ENCODE measurements around the gene CST1.

The CST1 gene

DNA sequence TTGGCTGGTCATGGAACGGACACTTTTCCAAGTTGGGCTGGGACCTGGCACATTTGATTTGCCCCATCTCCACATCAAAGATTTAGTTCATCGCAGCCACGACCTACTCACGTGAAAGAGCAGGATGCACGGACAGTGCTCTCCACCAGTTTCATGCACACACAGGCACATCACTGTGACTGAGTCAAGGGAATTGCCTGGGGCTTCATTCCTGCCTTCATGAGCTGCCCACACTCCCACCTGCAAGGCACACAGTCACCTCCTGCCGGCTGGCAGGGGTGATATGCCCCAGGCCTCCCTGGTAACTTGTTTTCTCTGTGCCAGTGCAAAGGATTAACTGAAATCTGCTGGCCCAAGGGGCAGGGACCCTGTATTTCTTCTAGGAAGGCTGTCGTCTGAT is 23.3 kb upstream of the CST1 start:
- TF ChIP-seq, protein P1, sequence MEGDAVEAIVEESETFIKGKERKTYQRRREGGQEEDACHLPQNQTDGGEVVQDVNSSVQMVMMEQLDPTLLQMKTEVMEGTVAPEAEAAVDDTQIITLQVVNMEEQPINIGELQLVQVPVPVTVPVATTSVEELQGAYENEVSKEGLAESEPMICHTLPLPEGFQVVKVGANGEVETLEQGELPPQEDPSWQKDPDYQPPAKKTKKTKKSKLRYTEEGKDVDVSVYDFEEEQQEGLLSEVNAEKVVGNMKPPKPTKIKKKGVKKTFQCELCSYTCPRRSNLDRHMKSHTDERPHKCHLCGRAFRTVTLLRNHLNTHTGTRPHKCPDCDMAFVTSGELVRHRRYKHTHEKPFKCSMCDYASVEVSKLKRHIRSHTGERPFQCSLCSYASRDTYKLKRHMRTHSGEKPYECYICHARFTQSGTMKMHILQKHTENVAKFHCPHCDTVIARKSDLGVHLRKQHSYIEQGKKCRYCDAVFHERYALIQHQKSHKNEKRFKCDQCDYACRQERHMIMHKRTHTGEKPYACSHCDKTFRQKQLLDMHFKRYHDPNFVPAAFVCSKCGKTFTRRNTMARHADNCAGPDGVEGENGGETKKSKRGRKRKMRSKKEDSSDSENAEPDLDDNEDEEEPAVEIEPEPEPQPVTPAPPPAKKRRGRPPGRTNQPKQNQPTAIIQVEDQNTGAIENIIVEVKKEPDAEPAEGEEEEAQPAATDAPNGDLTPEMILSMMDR (conservative IDR thresholded peaks at IDR 0.05; ENCODE audit: low read depth, low read length) = no peak
- Histone ChIP-seq H3K4me3 (IDR thresholded peaks at IDR 0.05; ENCODE audit: insufficient read depth, low read depth, low read length) (no peak overlapping the region), H3K79me2 (ENCODE audit: insufficient read depth, low read depth) (no peaks in the 10 kb centered on the region), H3K36me3 (ENCODE audit: insufficient read depth) (no peaks in the 10 kb centered on the region), H3K27ac (no peak overlapping the region), H3K9ac (no peak overlapping the region), H3K4me1 (ENCODE audit: low read depth, poor library complexity, severe bottlenecking) (no peaks in the 10 kb centered on the region), H3K27me3 (ENCODE audit: insufficient read depth, low read depth) (no peaks in the 10 kb centered on the region), H4K20me1 (ENCODE audit: insufficient read depth) (no peaks in the 10 kb centered on the region), H3K4me2 (no peak overlapping the region), H2AFZ (ENCODE audit: low read depth) (no peak overlapping the region)

DNA sequence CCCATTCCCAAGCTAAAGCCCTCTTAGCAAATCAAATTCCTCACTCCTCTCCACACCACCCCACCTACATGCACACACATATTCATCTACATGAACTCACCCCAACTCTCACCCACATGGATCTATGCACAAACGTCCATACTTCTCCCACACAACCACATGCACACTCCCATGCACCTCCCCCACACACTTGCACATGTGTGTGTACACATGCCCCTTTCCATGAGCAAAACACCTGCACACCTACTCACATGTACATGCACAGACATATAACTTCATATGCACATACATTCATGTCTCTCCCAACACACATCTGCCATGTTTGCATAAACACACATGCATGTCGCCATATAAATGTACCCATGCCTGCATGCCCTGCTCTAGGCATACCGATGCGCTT is 22.8 kb upstream of the CST1 start:
- no peaks in the 10 kb centered on the region for H3K79me2 ChIP-seq (ENCODE audit: insufficient read depth, low read depth)
- no peaks in the 10 kb centered on the region for H3K36me3 ChIP-seq (ENCODE audit: insufficient read depth)
- no peaks in the 10 kb centered on the region for H4K20me1 ChIP-seq (ENCODE audit: insufficient read depth)
- H3K4me2 ChIP-seq = no peak overlapping the region
- no peak overlapping the region for H3K27ac ChIP-seq
- H3K4me1 ChIP-seq (ENCODE audit: low read depth, poor library complexity, severe bottlenecking) = no peaks in the 10 kb centered on the region
- no peak overlapping the region for H3K9ac ChIP-seq
- H2AFZ ChIP-seq (ENCODE audit: low read depth) = no peak overlapping the region
- no peaks in the 10 kb centered on the region for H3K27me3 ChIP-seq (ENCODE audit: insufficient read depth, low read depth)
- no peak overlapping the region for H3K4me3 ChIP-seq (IDR thresholded peaks at IDR 0.05; ENCODE audit: insufficient read depth, low read depth, low read length)
- TF ChIP-seq, protein P1 (conservative IDR thresholded peaks at IDR 0.05; ENCODE audit: low read depth, low read length) = no peak

DNA sequence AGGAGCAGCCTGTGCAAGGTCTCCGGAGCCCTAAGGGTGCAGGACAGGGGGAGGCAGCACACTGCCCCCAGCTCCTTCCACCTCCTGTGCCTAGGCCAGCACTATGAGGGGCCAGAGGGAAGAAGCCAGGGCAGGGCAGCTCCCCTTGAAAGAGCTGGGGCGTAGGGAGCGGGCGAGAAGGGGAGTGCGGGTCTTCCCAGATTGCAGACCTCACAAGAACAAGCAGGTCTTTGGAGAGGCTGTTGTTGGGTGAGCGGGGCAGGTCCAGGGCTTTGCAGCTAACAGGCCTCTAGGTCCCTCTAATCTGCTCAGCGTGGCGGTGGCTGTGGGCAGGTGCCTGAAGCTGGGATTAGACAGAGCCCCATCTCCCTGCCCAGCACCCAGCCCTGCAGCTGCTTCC is 22.4 kb upstream of the CST1 start:
- H3K4me3 ChIP-seq (IDR thresholded peaks at IDR 0.05; ENCODE audit: insufficient read depth, low read depth, low read length) = no peak overlapping the region
- no peaks in the 10 kb centered on the region for H3K27me3 ChIP-seq (ENCODE audit: insufficient read depth, low read depth)
- no peak overlapping the region for H3K4me2 ChIP-seq
- no peak overlapping the region for H2AFZ ChIP-seq (ENCODE audit: low read depth)
- no peaks in the 10 kb centered on the region for H3K4me1 ChIP-seq (ENCODE audit: low read depth, poor library complexity, severe bottlenecking)
- TF ChIP-seq, protein P1 (conservative IDR thresholded peaks at IDR 0.05; ENCODE audit: low read depth, low read length) = no peak
- H3K79me2 ChIP-seq (ENCODE audit: insufficient read depth, low read depth) = no peaks in the 10 kb centered on the region
- H3K36me3 ChIP-seq (ENCODE audit: insufficient read depth) = no peaks in the 10 kb centered on the region
- no peak overlapping the region for H3K9ac ChIP-seq
- no peak overlapping the region for H3K27ac ChIP-seq
- no peaks in the 10 kb centered on the region for H4K20me1 ChIP-seq (ENCODE audit: insufficient read depth)

GRCh38 chr20:23772074-23772473 is 21.3 kb upstream of the CST1 start:
- Histone ChIP-seq H3K27ac (no peak overlapping the region), H3K79me2 (ENCODE audit: insufficient read depth, low read depth) (no peaks in the 10 kb centered on the region)

More at GRCh38 chr20:23772074-23772473, 21.3 kb upstream of the CST1 start:
- no peaks in the 10 kb centered on the region for H4K20me1 ChIP-seq (ENCODE audit: insufficient read depth)
- H3K27me3 ChIP-seq (ENCODE audit: insufficient read depth, low read depth) = no peaks in the 10 kb centered on the region
- no peak overlapping the region for H2AFZ ChIP-seq (ENCODE audit: low read depth)
- no peak overlapping the region for H3K4me3 ChIP-seq (IDR thresholded peaks at IDR 0.05; ENCODE audit: insufficient read depth, low read depth, low read length)
- H3K4me2 ChIP-seq = no peak overlapping the region
- no peaks in the 10 kb centered on the region for H3K36me3 ChIP-seq (ENCODE audit: insufficient read depth)
- no peaks in the 10 kb centered on the region for H3K4me1 ChIP-seq (ENCODE audit: low read depth, poor library complexity, severe bottlenecking)
- no peak overlapping the region for H3K9ac ChIP-seq
- TF ChIP-seq, protein P1 (conservative IDR thresholded peaks at IDR 0.05; ENCODE audit: low read depth, low read length) = no peak

Measured in KMS-11 (cell line).